Measurements from ENCODE around the gene SLC66A2. TPM values are rescaled to one million over a fixed set of nuclear protein-coding genes. Genes with fewer than 3 reads are reported as not detected.

SLC66A2 gene
- polyA plus RNA-seq, 1 donor, result 18.5 TPM

Other genes starting within 250 kb of the SLC66A2 start
- gene KCNG2, start 153.7 kb downstream of the SLC66A2 start, polyA plus RNA-seq (ENCODE audit: insufficient read length), result 0.13 TPM
- gene HSBP1L1, start 13.0 kb upstream of the SLC66A2 start, polyA plus RNA-seq (ENCODE audit: insufficient read length), result 25.5 TPM
- gene TXNL4A, start 36.9 kb upstream of the SLC66A2 start, polyA plus RNA-seq (ENCODE audit: insufficient read length), result 77.2 TPM
- 45.0 TPM for gene RBFA, start 82.8 kb upstream of the SLC66A2 start, polyA plus RNA-seq (ENCODE audit: insufficient read length)
- 29.0 TPM for gene ADNP2, start 157.6 kb upstream of the SLC66A2 start, polyA plus RNA-seq (ENCODE audit: insufficient read length)

Data from left kidney (tissue), 1 donor.